Mucosa of rectum (tissue), 2 donors: Measurements from ENCODE around the gene PTOV1.

Source experiments
- H3K27ac ChIP-seq, 2 donors: one replicate each; pipeline ENCODE4 v1.7.0; 2013; ENCODE audit warnings: inconsistent platforms in 2 of 2, low read depth in 2 of 2, low read length in 2 of 2
- H3K27me3 ChIP-seq, 2 donors: one replicate each; pipeline ENCODE4 v1.7.0; 2013; ENCODE audit warnings: low read length in 2 of 2; ENCODE audit not compliant: control insufficient read depth in 2 of 2, insufficient read depth in 2 of 2
- H3K36me3 ChIP-seq, 2 donors: one replicate each; pipeline ENCODE4 v1.7.0; 2013; ENCODE audit warnings: low read length in 2 of 2; ENCODE audit not compliant: control insufficient read depth in 2 of 2, insufficient read depth in 2 of 2
- H3K4me1 ChIP-seq, 2 donors: one replicate each; pipeline ENCODE4 v1.7.0; 2013; ENCODE audit warnings: low read length in 2 of 2, mild to moderate bottlenecking in 1 of 2; ENCODE audit not compliant: control insufficient read depth in 2 of 2, insufficient read depth in 2 of 2
- H3K4me3 ChIP-seq, 2 donors: one replicate each; pipeline ENCODE4 v1.7.0; 2013; ENCODE audit warnings: low read length in 2 of 2
- H3K9ac ChIP-seq, 2 donors: one replicate each; pipeline ENCODE4 v1.7.0; 2013; ENCODE audit warnings: low read length in 2 of 2, low read depth in 1 of 2, mild to moderate bottlenecking in 1 of 2
- H3K9me3 ChIP-seq, 2 donors: one replicate each; pipeline ENCODE4 v1.7.0; 2013; ENCODE audit warnings: low read length in 2 of 2; ENCODE audit not compliant: control insufficient read depth in 2 of 2
- donor health status: healthy.
- donor health status: Normal muscosa, but diverticular disease.

PTOV1 gene

GRCh38 chr19:49896863-49897621 is 46.1 kb downstream of the PTOV1 start, which contains the start of gene IL4I1:
Gene IL4I1 (minus strand): TSS chr19:49896887. CDS start chr19:49896160, 727 bp downstream.
- no peaks in the 10 kb centered on the region for H3K9me3 ChIP-seq
- H3K4me3 ChIP-seq, result peak within 1 kb of the TSS in 1 of 2 donors; percentile 16
- H3K36me3 ChIP-seq, result no peaks in the 10 kb centered on the region
- H3K9ac ChIP-seq, result no peak within 1 kb of the TSS
- H3K27me3 ChIP-seq, result no peaks in the 10 kb centered on the region
- peak within 1 kb of the TSS; percentile 37 to 48 for H3K27ac ChIP-seq
- H3K4me1 ChIP-seq, result peaks cover 3 to 7% of the 10 kb centered on the region in 2 donors

DNA sequence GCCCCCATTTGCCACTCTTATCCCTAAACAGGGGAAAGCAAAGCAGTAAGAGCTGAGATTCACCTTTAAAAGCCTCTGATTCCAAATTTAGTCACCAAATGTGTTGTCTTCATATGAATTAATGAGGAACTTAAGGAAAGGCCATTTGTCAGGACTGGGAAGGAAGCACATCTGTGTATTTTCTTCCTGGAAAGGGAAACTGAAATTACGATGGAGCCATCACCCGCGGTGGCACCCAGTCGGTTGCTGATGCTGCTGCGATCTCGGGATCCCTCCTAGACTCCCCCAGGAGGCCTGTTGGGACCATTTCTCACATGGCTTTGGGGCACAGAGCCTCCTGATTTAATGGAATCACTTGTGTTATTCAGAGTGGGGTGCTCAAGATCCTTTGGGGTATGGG is 53.2 kb downstream of the PTOV1 start:
- Histone ChIP-seq H3K4me1 (no peaks in the 10 kb centered on the region), H3K36me3 (peaks cover 18 to 22% of the 10 kb centered on the region in 2 donors), H3K27ac (no peak overlapping the region), H3K4me3 (no peak overlapping the region), H3K9ac (no peak overlapping the region), H3K9me3 (no peaks in the 10 kb centered on the region), H3K27me3 (no peaks in the 10 kb centered on the region)

GRCh38 chr19:49906879-49907564 is 56.1 kb downstream of the PTOV1 start:
- H3K9ac ChIP-seq, result no peak overlapping the region
- no peaks in the 10 kb centered on the region for H3K27me3 ChIP-seq
- no peaks in the 10 kb centered on the region for H3K9me3 ChIP-seq
- H3K36me3 ChIP-seq, result peaks cover 19 to 31% of the 10 kb centered on the region in 2 donors
- no peak overlapping the region for H3K27ac ChIP-seq
- H3K4me3 ChIP-seq, result no peak overlapping the region
- H3K4me1 ChIP-seq, result peaks cover 0 to 2% of the 10 kb centered on the region in 2 donors

GRCh38 chr19:49907745-49908446 is 56.9 kb downstream of the PTOV1 start:
- Histone ChIP-seq H3K4me1 (peaks cover 0 to 2% of the 10 kb centered on the region in 2 donors), H3K27me3 (no peaks in the 10 kb centered on the region), H3K9me3 (no peaks in the 10 kb centered on the region), H3K27ac (no peak overlapping the region), H3K4me3 (no peak overlapping the region), H3K9ac (no peak overlapping the region), H3K36me3 (peaks cover 23 to 31% of the 10 kb centered on the region in 2 donors)

DNA sequence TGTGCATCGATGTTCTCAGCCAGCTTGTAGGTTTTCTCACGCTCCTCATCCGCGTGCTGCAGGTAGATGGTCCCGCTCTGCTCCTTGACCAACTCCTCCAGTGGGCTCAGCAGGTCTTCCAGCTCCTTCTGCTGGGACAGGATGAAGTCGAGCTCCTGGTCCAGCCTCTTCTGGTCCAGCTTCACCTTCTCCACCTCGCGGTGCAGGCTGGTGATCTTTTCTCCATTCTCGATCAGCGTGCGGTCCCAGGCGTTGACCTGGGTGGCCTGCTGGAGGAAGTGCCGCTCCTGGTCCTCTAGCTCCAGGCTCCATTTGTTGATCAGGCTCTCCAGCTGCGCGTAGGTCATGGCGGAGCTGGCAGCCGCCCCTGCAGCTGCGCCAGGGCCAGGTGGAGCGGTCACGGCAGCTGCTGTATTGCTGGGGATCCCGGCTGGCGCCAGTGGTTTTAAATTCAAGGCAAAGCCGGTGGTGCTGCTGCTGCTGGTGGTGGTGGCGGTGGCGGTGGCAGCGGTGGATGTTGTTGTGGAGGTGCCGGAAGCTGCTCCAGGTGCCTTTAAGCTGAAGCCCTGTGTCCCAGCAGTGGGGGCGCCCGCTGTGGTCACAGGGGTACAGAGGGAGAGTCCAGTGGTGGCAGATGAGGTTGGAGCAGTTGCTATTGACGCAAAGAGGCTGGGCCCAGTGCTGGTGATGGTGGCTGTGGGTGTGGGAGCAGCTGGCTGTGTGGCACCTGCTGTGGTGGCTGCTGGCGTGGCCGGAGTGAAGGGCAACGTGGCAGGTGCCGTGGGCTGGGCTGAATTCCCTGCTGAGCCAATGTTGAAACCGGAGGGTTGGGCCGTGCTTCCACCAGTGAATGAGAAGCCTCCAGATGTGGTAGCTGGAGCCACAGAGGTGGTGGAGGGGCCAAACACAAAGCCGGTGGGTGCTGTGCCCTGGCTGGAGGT is 57.8 kb downstream of the PTOV1 start:
- Histone ChIP-seq H3K4me3 (no peak overlapping the region), H3K9ac (no peak overlapping the region), H3K9me3 (no peaks in the 10 kb centered on the region), H3K4me1 (peaks cover 0 to 2% of the 10 kb centered on the region in 2 donors), H3K27ac (no peak overlapping the region), H3K27me3 (no peaks in the 10 kb centered on the region), H3K36me3 (peaks cover 30 to 39% of the 10 kb centered on the region in 2 donors)

DNA sequence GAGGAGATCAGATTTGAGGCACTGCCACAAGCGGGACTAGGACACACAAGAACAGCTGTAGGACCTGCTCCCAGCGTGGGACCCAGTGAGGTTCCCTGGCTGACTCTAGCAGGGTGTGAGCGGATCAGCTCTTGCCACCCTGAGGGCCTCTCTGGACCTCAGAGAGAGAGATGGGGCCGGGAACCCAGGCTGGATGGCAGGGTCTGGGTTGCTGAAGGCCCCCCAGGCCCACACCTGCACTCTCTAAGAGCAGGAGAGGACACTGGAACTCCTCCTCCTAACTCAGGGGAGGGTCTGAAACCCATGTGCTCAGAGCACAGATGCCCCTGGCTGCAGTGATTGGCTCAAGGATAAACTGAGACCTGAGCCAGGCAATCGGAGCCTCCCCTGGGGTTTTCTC is 59.2 kb downstream of the PTOV1 start:
- Histone ChIP-seq H3K4me1 (peaks cover 0 to 2% of the 10 kb centered on the region in 2 donors), H3K9ac (no peak overlapping the region), H3K27me3 (no peaks in the 10 kb centered on the region), H3K27ac (no peak overlapping the region), H3K9me3 (no peaks in the 10 kb centered on the region), H3K36me3 (peaks cover 31 to 42% of the 10 kb centered on the region in 2 donors), H3K4me3 (no peak overlapping the region)
